HepG2 (cell line): ENCODE results near the gene PIK3CA. TPM values are rescaled to one million over a fixed set of nuclear protein-coding genes. Genes with fewer than 3 reads are reported as not detected.

Experiments
- ASH2L ChIP-seq: fragments of 300-600, 200-600 bp; sonication (generic); IDR thresholded peaks from 2 replicates; pipeline ENCODE4 v1.7.0; 2017; ENCODE audit warnings: low read depth, mild to moderate bottlenecking, moderate library complexity, mixed read lengths, low read length; ENCODE audit not compliant: insufficient read length
- EP300 ChIP-seq, 3 experiments: sonication (generic) in 1 of 3; formaldehyde crosslinking in 1 of 3; IDR thresholded peaks; 2 replicates each; pipeline versions ENCODE4 v1.5.1 to v1.6.1; 2011 to 2020; ENCODE audit warnings: low read depth in 2 of 3, low read length in 2 of 3, borderline replicate concordance in 1 of 3, improper control_type of control experiment in 1 of 3, mild to moderate bottlenecking in 1 of 3, missing genetic modification reagents in 1 of 3, moderate library complexity in 1 of 3
- FOXA3 ChIP-seq: IDR thresholded peaks from 2 replicates; pipeline ENCODE4 v1.6.1; 2016; ENCODE audit warnings: missing genetic modification reagents, missing compliant biosample characterization
- GABPB1 ChIP-seq: IDR thresholded peaks from 2 replicates; pipeline ENCODE4 v1.6.1; 2016; ENCODE audit warnings: mild to moderate bottlenecking, missing genetic modification reagents, moderate library complexity, missing compliant biosample characterization
- HCFC1 ChIP-seq: fragments of 150-350 bp; IDR thresholded peaks from 2 replicates; pipeline ENCODE4 v1.6.1; 2014; ENCODE audit warnings: low read depth, low read length
- IRF2 ChIP-seq: IDR thresholded peaks from 2 replicates; pipeline ENCODE4 v1.6.1; 2018; ENCODE audit warnings: missing genetic modification reagents, missing compliant biosample characterization
- MBD4 ChIP-seq: IDR thresholded peaks from 2 replicates; pipeline ENCODE4 v1.6.1; 2012; ENCODE audit warnings: low read length, inconsistent platforms, borderline replicate concordance
- MXD1 ChIP-seq: sonication (generic); formaldehyde crosslinking; IDR thresholded peaks from 2 replicates; pipeline ENCODE4 v1.4.0; 2020; ENCODE audit warnings: mild to moderate bottlenecking, missing genetic modification reagents
- PHF20 ChIP-seq: sonication (generic); formaldehyde crosslinking; IDR thresholded peaks from 2 replicates; pipeline ENCODE4 v1.5.0; 2020; ENCODE audit warnings: mild to moderate bottlenecking, missing genetic modification reagents
- POLR2AphosphoS5 ChIP-seq: IDR thresholded peaks from 2 replicates; pipeline ENCODE4 v1.6.1; 2012; ENCODE audit warnings: low read depth, low read length
- SP1 ChIP-seq, 2 experiments: fragments of 450-650 bp in 1 of 2; sonication (generic) in 1 of 2; formaldehyde crosslinking in 1 of 2; IDR thresholded peaks; 2 replicates each; pipeline versions ENCODE4 v1.4.0 to v1.6.1; 2016 to 2020; ENCODE audit warnings: missing genetic modification reagents in 1 of 2
- SP2 ChIP-seq: sonication (generic); formaldehyde crosslinking; IDR thresholded peaks from 2 replicates; pipeline ENCODE4 v1.5.1; 2020; ENCODE audit warnings: mild to moderate bottlenecking, missing genetic modification reagents
- SRSF1 ChIP-seq: fragments of 200-400 bp; formaldehyde crosslinking; optimal IDR thresholded peaks from 2 replicates; pipeline ENCODE3; 2017; ENCODE audit warnings: mild to moderate bottlenecking, low read depth, low read length, moderate library complexity
- THAP11 ChIP-seq: IDR thresholded peaks from 2 replicates; pipeline ENCODE4 v1.6.1; 2016; ENCODE audit warnings: missing biosample characterization, missing genetic modification reagents
- UBTF ChIP-seq: sonication (generic); formaldehyde crosslinking; IDR thresholded peaks from 2 replicates; pipeline ENCODE4 v1.4.0; 2020; ENCODE audit warnings: mild to moderate bottlenecking, missing genetic modification reagents
- ZNF414 ChIP-seq: sonication (generic); formaldehyde crosslinking; IDR thresholded peaks from 2 replicates; pipeline ENCODE4 v1.5.0; 2020; ENCODE audit warnings: missing genetic modification reagents
- ZNF563 ChIP-seq: sonication (generic); formaldehyde crosslinking; IDR thresholded peaks from 2 replicates; pipeline ENCODE4 v1.8.0; 2022; ENCODE audit warnings: mild to moderate bottlenecking, moderate library complexity, missing genetic modification reagents
- ZNF879 ChIP-seq: sonication (generic); formaldehyde crosslinking; IDR thresholded peaks from 2 replicates; pipeline ENCODE4 v1.8.1; 2023; ENCODE audit warnings: missing genetic modification reagents
- polyA plus RNA-seq, 8 experiments: library from polyadenylated mRNA; depleted of rRNA in 3 of 8; stranded (reverse) in 7 of 8; unstranded in 1 of 8; fragments of >200 nt; fragmentation: Illumina TruSeq in 4 of 8; extraction: Trizol in 4 of 8; gene quantifications; 2 replicates each; pipeline versions ENCODE4 v1.2.1 to v1.2.3, GENCODE V29; 2011 to 2016; ENCODE audit warnings: low read depth in 4 of 8, missing spikeins in 1 of 8, mixed read lengths in 1 of 8; ENCODE audit not compliant: insufficient read depth in 1 of 8
- total RNA-seq, 5 experiments: library from RNA; depleted of rRNA; stranded (reverse); fragments of >200 nt; fragmentation: Illumina TruSeq; extraction: Trizol; gene quantifications; 2 replicates each; pipeline ENCODE4 v1.2.3, GENCODE V29; 2016; ENCODE audit warnings: low read depth in 1 of 5
- TF ChIP-seq, protein P1 (sequence below), 2 experiments: sonication (generic) in 1 of 2; formaldehyde crosslinking in 1 of 2; IDR thresholded peaks; 2 replicates each; pipeline versions ENCODE4 v1.4.0 to v1.6.1; 2018 to 2020; ENCODE audit warnings: missing genetic modification reagents in 2 of 2, borderline replicate concordance in 1 of 2, low read depth in 1 of 2, mild to moderate bottlenecking in 1 of 2, missing biosample characterization in 1 of 2
- TF ChIP-seq, protein P2 (sequence below): sonication (generic); formaldehyde crosslinking; IDR thresholded peaks from 2 replicates; pipeline ENCODE4 v1.5.1; 2020; ENCODE audit warnings: missing genetic modification reagents, mild to moderate bottlenecking, borderline replicate concordance

PIK3CA gene
- total and polyA plus RNA-seq, 2 of the 13 experiments (the other 11 are each of a cell fraction or from before 2014, with no cell fraction given) = 5.7 to 11.4 TPM

- TF ChIP-seq UBTF (CRISPR knock-in tag) = no peak
- peak; percentile 90 for TF ChIP-seq THAP11 (CRISPR knock-in tag)
- TF ChIP-seq HCFC1 = peak; percentile 70
- no peak for TF ChIP-seq MBD4
- TF ChIP-seq IRF2 (CRISPR knock-in tag) = 0 out of 2 replicates have a peak, but pooled peaks have one; percentile 24
- TF ChIP-seq EP300 (IDR thresholded peaks at IDR 0.05; ENCODE audit: low read depth in 2 of 2, low read length in 2 of 2) = peak in 1 of 2 experiments; percentile 21; a peak in 1 of 4 replicates
- TF ChIP-seq EP300 (CRISPR knock-in tag; IDR thresholded peaks at IDR 0.05; ENCODE audit: borderline replicate concordance) = no peak
- TF ChIP-seq ZNF879 (CRISPR knock-in tag) = 0 out of 2 replicates have a peak, but pooled peaks have one; percentile 16
- no peak for TF ChIP-seq ZNF563
- TF ChIP-seq SP1 (IDR thresholded peaks at IDR 0.05) = no peak
- TF ChIP-seq SP1 (CRISPR knock-in tag; IDR thresholded peaks at IDR 0.05) = peak; percentile 35; the same call in 1 of the 2 replicates
- TF ChIP-seq, protein P1, sequence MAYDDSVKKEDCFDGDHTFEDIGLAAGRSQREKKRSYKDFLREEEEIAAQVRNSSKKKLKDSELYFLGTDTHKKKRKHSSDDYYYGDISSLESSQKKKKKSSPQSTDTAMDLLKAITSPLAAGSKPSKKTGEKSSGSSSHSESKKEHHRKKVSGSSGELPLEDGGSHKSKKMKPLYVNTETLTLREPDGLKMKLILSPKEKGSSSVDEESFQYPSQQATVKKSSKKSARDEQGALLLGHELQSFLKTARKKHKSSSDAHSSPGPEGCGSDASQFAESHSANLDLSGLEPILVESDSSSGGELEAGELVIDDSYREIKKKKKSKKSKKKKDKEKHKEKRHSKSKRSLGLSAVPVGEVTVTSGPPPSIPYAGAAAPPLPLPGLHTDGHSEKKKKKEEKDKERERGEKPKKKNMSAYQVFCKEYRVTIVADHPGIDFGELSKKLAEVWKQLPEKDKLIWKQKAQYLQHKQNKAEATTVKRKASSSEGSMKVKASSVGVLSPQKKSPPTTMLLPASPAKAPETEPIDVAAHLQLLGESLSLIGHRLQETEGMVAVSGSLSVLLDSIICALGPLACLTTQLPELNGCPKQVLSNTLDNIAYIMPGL (CRISPR knock-in tag; IDR thresholded peaks at IDR 0.05; ENCODE audit: borderline replicate concordance in 1 of 2, low read depth in 1 of 2) = peak in 1 of 2 experiments; percentile 14; a peak in 1 of 4 replicates
- TF ChIP-seq PHF20 (CRISPR knock-in tag) = peak; percentile 70
- TF ChIP-seq GABPB1 = peak; percentile 90
- TF ChIP-seq FOXA3 (CRISPR knock-in tag) = peak; percentile 60
- peak; percentile 60 for TF ChIP-seq ASH2L
- TF ChIP-seq SRSF1 = no peak
- no peak for TF ChIP-seq MXD1 (CRISPR knock-in tag)
- TF ChIP-seq SP2 = peak; percentile 39; the same call in 1 of the 2 replicates
- TF ChIP-seq POLR2AphosphoS5 = peak; percentile 45
- 0 out of 2 replicates have a peak, but pooled peaks have one; percentile 78 for TF ChIP-seq ZNF414 (CRISPR knock-in tag)
- TF ChIP-seq, protein P2, sequence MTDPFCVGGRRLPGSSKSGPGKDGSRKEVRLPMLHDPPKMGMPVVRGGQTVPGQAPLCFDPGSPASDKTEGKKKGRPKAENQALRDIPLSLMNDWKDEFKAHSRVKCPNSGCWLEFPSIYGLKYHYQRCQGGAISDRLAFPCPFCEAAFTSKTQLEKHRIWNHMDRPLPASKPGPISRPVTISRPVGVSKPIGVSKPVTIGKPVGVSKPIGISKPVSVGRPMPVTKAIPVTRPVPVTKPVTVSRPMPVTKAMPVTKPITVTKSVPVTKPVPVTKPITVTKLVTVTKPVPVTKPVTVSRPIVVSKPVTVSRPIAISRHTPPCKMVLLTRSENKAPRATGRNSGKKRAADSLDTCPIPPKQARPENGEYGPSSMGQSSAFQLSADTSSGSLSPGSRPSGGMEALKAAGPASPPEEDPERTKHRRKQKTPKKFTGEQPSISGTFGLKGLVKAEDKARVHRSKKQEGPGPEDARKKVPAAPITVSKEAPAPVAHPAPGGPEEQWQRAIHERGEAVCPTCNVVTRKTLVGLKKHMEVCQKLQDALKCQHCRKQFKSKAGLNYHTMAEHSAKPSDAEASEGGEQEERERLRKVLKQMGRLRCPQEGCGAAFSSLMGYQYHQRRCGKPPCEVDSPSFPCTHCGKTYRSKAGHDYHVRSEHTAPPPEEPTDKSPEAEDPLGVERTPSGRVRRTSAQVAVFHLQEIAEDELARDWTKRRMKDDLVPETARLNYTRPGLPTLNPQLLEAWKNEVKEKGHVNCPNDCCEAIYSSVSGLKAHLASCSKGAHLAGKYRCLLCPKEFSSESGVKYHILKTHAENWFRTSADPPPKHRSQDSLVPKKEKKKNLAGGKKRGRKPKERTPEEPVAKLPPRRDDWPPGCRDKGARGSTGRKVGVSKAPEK = no peak
Measured at GRCh38 chr3:179147873-179148615, at the start of gene PIK3CA (continued).
